ENCODE measurements around the gene SERPINB13. TPM values are rescaled to one million over a fixed set of nuclear protein-coding genes. Genes with fewer than 3 reads are reported as not detected.
"Not testable (repeated sequence)": the region's sequence is repeated elsewhere in the genome, so short reads cannot be mapped to it uniquely, and the experiment has no call there.

The SERPINB13 gene
- total and polyA plus RNA-seq, 8 donors = 0.55 to 51.6 TPM; not detected in 6

GRCh38 chr18:63626431-63626830, 39.3 kb downstream of the SERPINB13 start:
- H3K27me3 ChIP-seq = no peaks in the 10 kb centered on the region
- no peaks in the 10 kb centered on the region for H3K36me3 ChIP-seq
- no peak for DNase-seq
- TF ChIP-seq POLR2A (IDR thresholded peaks at IDR 0.05) (no peak), POLR2AphosphoS5 (IDR thresholded peaks at IDR 0.05) (no peak), EP300 (IDR thresholded peaks at IDR 0.05) (no peak), CTCF (IDR thresholded peaks at IDR 0.05) (no peak)
- intact Hi-C loops (cut with DNase I; ENCODE audit: low total_unique reads) = no loop called here
- 65 to 80% (median 76%) methylated on average over 3 to 4 of the region's 4 CpGs for WGBS, 5 donors
- no peak overlapping the region for H3K27ac ChIP-seq
- H3K4me3 ChIP-seq = no peak overlapping the region
- H3K4me1 ChIP-seq = no peaks in the 10 kb centered on the region
- peaks cover 0 to 43% (median 31%) of the 10 kb centered on the region in 4 donors for H3K9me3 ChIP-seq

- Histone ChIP-seq H3K36me3 (no peaks in the 10 kb centered on the region), H3K4me1 (no peaks in the 10 kb centered on the region), H3K27me3 (no peaks in the 10 kb centered on the region), H3K4me3 (no peak overlapping the region), H3K27ac (no peak overlapping the region), H3K9me3 (peaks cover 0 to 43% (median 31%) of the 10 kb centered on the region in 4 donors)
- no peak for TF ChIP-seq POLR2A (IDR thresholded peaks at IDR 0.05)
- no peak for TF ChIP-seq EP300 (IDR thresholded peaks at IDR 0.05)
- no peak for TF ChIP-seq CTCF (IDR thresholded peaks at IDR 0.05)
- TF ChIP-seq POLR2AphosphoS5 (IDR thresholded peaks at IDR 0.05) = no peak
- intact Hi-C loops (cut with DNase I; ENCODE audit: low total_unique reads) = no loop called here
- no peak for DNase-seq
Measured at GRCh38 chr18:63627819-63628218, 40.7 kb downstream of the SERPINB13 start.

GRCh38 chr18:63637703-63638102, 50.6 kb downstream of the SERPINB13 start:
- no peak for DNase-seq
- Histone ChIP-seq H3K4me1 (no peaks in the 10 kb centered on the region), H3K27ac (no peak overlapping the region), H3K36me3 (no peaks in the 10 kb centered on the region), H3K9me3 (no peaks in the 10 kb centered on the region), H3K27me3 (no peaks in the 10 kb centered on the region), H3K4me3 (no peak overlapping the region)
- intact Hi-C loops (cut with DNase I; ENCODE audit: low total_unique reads) = no loop called here
- TF ChIP-seq POLR2A (IDR thresholded peaks at IDR 0.05) (no peak), EP300 (IDR thresholded peaks at IDR 0.05) (no peak), POLR2AphosphoS5 (IDR thresholded peaks at IDR 0.05) (no peak), CTCF (IDR thresholded peaks at IDR 0.05) (no peak)
- 77 to 88% (median 86%) methylated on average over 5 to 6 of the region's 6 CpGs for WGBS, 5 donors

GRCh38 chr18:63641157-63641680, 54.1 kb downstream of the SERPINB13 start:
- H3K9me3 ChIP-seq; H3K4me1 ChIP-seq; DNase-seq; H3K27me3 ChIP-seq; H3K36me3 ChIP-seq; intact Hi-C loops (cut with DNase I; ENCODE audit: low total_unique reads); H3K4me3 ChIP-seq; H3K27ac ChIP-seq: not testable (repeated sequence)
- WGBS, 5 donors = 78 to 89% (median 88%) methylated on average over 4 of the region's 4 CpGs

- intact Hi-C loops (cut with DNase I; ENCODE audit: low total_unique reads); H3K4me1 ChIP-seq; H3K27ac ChIP-seq; H3K36me3 ChIP-seq; DNase-seq; H3K4me3 ChIP-seq; H3K9me3 ChIP-seq; H3K27me3 ChIP-seq: not testable (repeated sequence)
- 87 to 91% (median 91%) methylated on average over 4 of the region's 4 CpGs for WGBS, 5 donors
Measured at GRCh38 chr18:63642668-63643356, 55.7 kb downstream of the SERPINB13 start.

GRCh38 chr18:63644142-63644541, 57.0 kb downstream of the SERPINB13 start, which contains the start of gene SERPINB4:
Gene SERPINB4 (minus strand): TSS chr18:63644256. CDS start chr18:63643577, 679 bp downstream.
- WGBS, 5 donors = 86 to 95% (median 89%) methylated on average over 1 to 2 of the region's 2 CpGs
- H3K36me3 ChIP-seq; H3K4me3 ChIP-seq; H3K4me1 ChIP-seq; H3K9me3 ChIP-seq; DNase-seq; H3K27ac ChIP-seq; intact Hi-C loops (cut with DNase I; ENCODE audit: low total_unique reads); H3K27me3 ChIP-seq: not testable (repeated sequence)

- DNase-seq; H3K36me3 ChIP-seq; H3K27ac ChIP-seq; H3K4me1 ChIP-seq; H3K9me3 ChIP-seq; H3K4me3 ChIP-seq; H3K27me3 ChIP-seq; intact Hi-C loops (cut with DNase I; ENCODE audit: low total_unique reads): not testable (repeated sequence)
- WGBS, 5 donors = 59 to 94% (median 86%) methylated on average over 1 of the region's 1 CpG
Measured at GRCh38 chr18:63644694-63645093, 57.6 kb downstream of the SERPINB13 start.
